OCI-LY3 (cell line): ENCODE data around the gene ANKRD10.

Source experiments
- H2AFZ ChIP-seq: fragments of 200-600, 300-600 bp; shearing (Covaris generic); 2 replicates; pipeline ENCODE4 v1.6.0; 2014; ENCODE audit warnings: antibody characterized with exemption, low read depth, low read length
- H3K27ac ChIP-seq: fragments of 200-600, 300-600 bp; sonication (generic); 2 replicates; pipeline ENCODE4 v1.5.1; 2014; ENCODE audit warnings: mild to moderate bottlenecking, low read length, moderate library complexity, mixed read lengths
- H3K27me3 ChIP-seq: fragments of 200-600, 300-600 bp; sonication (generic); 2 replicates; pipeline ENCODE4 v1.6.1; 2014; ENCODE audit warnings: low read depth, low read length, mixed read lengths
- H3K36me3 ChIP-seq: fragments of 200-600, 300-600 bp; sonication (generic); replicated peaks from 2 replicates; pipeline ENCODE3; 2014; ENCODE audit warnings: low read depth, low read length, mixed read lengths
- H3K4me1 ChIP-seq: fragments of 300-600, 200-600 bp; sonication (generic); 2 replicates; pipeline ENCODE4 v1.6.1; 2014; ENCODE audit warnings: low read length, mixed read lengths
- H3K4me2 ChIP-seq: fragments of 200-600, 300-600 bp; sonication (generic); 2 replicates; pipeline ENCODE4 v1.6.1; 2014; ENCODE audit warnings: low read length, mixed read lengths
- H3K4me3 ChIP-seq: fragments of 300-600, 200-600 bp; sonication (generic); 2 replicates; pipeline ENCODE4 v1.5.1; 2014; ENCODE audit warnings: antibody characterized with exemption, mild to moderate bottlenecking, low read length, moderate library complexity
- H3K79me2 ChIP-seq: fragments of 300-600, 200-600 bp; shearing (Covaris generic); 2 replicates; pipeline ENCODE4 v1.6.1; 2014; ENCODE audit warnings: mild to moderate bottlenecking, low read length, mixed read lengths
- H3K9ac ChIP-seq: fragments of 300-600, 200-600 bp; shearing (Covaris generic); 2 replicates; pipeline ENCODE4 v1.6.0; 2014; ENCODE audit warnings: mild to moderate bottlenecking, low read length, moderate library complexity
- H3K9me3 ChIP-seq: fragments of 200-600, 300-600 bp; shearing (Covaris generic); 2 replicates; pipeline ENCODE4 v1.6.1; 2014; ENCODE audit warnings: low read length, mixed read lengths; ENCODE audit not compliant: insufficient read depth
- H4K20me1 ChIP-seq: fragments of 200-600, 300-600 bp; sonication (generic); 2 replicates; pipeline ENCODE4 v1.6.1; 2016; ENCODE audit warnings: low read length, mixed read lengths; ENCODE audit not compliant: insufficient read depth
- EZH2phosphoT487 ChIP-seq: fragments of 200-600 bp; shearing (Covaris generic); IDR thresholded peaks from 2 replicates; pipeline ENCODE4 v1.6.1; 2018; ENCODE audit warnings: antibody characterized with exemption, mixed run types, low read depth
- TF ChIP-seq, protein P1 (sequence below): fragments of 200-600, 300-600 bp; sonication (generic); IDR thresholded peaks from 2 replicates; pipeline ENCODE4 v1.5.1; 2014; ENCODE audit warnings: antibody characterized with exemption, low read length, low read depth

The ANKRD10 gene

DNA sequence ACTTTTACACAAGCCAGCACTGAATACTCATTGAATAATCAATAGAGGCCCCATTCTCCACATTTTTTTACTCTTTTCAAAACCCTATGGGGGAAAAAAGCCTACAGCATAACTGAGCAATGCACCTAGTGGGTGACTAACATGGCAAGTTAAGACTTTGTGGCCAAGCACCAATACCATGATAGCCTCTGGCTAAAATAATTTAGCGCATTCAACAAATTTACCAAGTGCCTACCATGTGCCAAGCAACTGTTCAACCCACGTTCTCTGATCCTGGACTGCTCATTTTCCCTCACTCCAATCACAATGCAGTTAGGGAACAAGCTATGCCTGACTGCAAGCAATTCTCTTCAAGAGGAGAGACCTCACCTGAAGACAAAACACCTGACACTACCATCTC, 3.0 kb downstream of the ANKRD10 start:
- Histone ChIP-seq H3K9me3 (no peaks in the 10 kb centered on the region), H2AFZ (no peak overlapping the region), H3K27ac (no peak overlapping the region), H3K4me1 (peaks cover 29% of the 10 kb centered on the region), H3K27me3 (no peaks in the 10 kb centered on the region), H4K20me1 (peaks cover 71% of the 10 kb centered on the region), H3K4me2 (peak overlapping the region; percentile 91), H3K9ac (0 out of 2 replicates have a peak overlapping the region, but pooled peaks have one; percentile 93), H3K79me2 (peaks cover 93% of the 10 kb centered on the region), H3K4me3 (peak overlapping the region; percentile 87; the same call in 1 of the 2 replicates), H3K36me3 (peaks cover 50% of the 10 kb centered on the region)
- TF ChIP-seq, protein P1, sequence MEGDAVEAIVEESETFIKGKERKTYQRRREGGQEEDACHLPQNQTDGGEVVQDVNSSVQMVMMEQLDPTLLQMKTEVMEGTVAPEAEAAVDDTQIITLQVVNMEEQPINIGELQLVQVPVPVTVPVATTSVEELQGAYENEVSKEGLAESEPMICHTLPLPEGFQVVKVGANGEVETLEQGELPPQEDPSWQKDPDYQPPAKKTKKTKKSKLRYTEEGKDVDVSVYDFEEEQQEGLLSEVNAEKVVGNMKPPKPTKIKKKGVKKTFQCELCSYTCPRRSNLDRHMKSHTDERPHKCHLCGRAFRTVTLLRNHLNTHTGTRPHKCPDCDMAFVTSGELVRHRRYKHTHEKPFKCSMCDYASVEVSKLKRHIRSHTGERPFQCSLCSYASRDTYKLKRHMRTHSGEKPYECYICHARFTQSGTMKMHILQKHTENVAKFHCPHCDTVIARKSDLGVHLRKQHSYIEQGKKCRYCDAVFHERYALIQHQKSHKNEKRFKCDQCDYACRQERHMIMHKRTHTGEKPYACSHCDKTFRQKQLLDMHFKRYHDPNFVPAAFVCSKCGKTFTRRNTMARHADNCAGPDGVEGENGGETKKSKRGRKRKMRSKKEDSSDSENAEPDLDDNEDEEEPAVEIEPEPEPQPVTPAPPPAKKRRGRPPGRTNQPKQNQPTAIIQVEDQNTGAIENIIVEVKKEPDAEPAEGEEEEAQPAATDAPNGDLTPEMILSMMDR, result no peak
- no peak for TF ChIP-seq EZH2phosphoT487

DNA sequence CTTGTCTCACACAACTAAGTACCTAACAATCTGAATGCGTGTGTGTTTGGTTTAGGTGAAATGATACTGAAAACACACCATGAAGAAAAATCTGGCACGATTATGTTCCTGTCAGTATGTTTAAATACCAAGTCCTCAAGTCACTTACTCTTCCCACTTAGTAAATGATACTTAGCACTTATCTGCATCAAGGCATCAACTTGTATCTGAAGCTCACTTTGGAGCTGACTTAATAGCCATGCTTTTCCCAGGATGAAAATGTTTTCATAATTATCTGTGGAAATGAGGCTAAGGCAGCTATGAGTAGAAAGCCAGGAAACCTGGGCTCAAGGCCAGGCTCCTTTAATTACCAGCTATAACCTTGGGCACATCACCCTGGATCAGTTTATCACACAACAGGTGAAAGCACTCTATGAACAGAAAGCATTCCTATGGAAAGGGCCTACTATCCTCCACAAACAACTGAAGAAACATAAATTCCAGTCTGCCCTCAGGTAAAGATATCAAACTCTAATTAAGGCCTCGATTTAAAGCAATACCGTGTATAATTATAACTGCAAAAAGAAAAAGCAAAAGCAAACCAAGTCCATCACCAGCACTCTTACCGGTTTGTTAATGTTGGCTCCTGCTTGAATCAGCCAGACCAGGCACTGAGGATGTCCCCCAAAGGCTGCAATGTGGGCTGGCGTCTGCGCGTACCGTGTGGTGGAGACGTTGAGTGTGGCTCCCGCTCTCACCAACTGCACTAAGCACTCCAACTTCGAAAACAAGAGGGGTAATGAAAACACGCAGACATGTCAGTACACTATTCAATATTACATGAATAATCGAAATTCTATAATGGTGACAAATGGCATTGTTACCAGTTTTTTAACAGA, 4.6 kb downstream of the ANKRD10 start:
- H3K9me3 ChIP-seq, result no peaks in the 10 kb centered on the region
- peaks cover 63% of the 10 kb centered on the region for H3K36me3 ChIP-seq
- no peak overlapping the region for H3K9ac ChIP-seq
- H2AFZ ChIP-seq, result no peak overlapping the region
- TF ChIP-seq EZH2phosphoT487, result no peak
- TF ChIP-seq, protein P1, result no peak
- no peak overlapping the region for H3K4me2 ChIP-seq
- peaks cover 96% of the 10 kb centered on the region for H3K79me2 ChIP-seq
- no peak overlapping the region for H3K27ac ChIP-seq
- H3K4me3 ChIP-seq, result no peak overlapping the region
- H3K4me1 ChIP-seq, result peaks cover 22% of the 10 kb centered on the region
- no peaks in the 10 kb centered on the region for H3K27me3 ChIP-seq
- H4K20me1 ChIP-seq, result peaks cover 87% of the 10 kb centered on the region

DNA sequence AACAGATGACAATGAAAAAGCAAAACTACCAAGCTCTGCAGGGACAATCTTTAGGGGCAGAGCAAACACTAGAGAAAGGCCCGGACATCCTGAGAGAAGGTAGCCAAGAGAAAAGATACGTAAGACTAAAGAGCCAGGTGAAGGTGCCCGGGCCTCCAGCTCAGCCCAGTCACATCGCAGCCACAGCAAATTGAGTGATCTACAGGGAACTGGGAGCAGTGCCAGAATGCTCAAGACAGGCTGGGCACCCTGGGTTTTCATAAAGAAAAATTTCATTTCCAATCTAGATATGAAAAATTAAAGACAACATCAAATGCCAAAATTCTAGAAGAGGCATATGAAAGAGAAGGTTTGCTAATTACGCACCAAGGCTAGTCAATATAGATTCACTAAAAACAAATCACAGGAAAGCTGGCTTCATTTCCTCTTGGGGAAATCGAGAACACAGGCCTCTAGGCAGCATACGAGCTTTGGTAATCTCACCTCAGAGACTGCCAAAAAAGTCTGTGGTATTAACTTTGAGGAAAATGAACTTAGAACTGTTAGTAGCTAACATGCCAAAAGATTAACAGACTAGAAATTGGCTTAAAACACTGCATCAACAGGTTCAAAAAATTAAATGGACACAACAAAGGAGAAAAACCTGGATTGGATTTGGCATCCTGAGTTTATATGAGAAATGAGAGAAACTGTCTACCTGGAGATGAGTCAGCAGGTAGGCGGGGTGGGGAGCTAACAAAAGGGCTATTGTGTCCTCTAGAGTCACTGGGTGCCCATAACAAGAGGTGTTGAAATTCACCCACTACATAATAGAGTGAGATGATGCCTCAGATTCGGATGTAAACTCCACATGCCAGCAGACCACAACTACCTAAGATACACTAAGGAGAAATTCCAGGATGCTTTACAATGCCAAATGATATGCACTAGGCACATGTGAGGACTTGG, 6.6 kb downstream of the ANKRD10 start:
- H2AFZ ChIP-seq, result no peak overlapping the region
- no peak overlapping the region for H3K9ac ChIP-seq
- no peaks in the 10 kb centered on the region for H3K27me3 ChIP-seq
- H4K20me1 ChIP-seq, result peaks cover 94% of the 10 kb centered on the region
- no peak overlapping the region for H3K4me3 ChIP-seq
- H3K4me1 ChIP-seq, result peaks cover 22% of the 10 kb centered on the region
- peaks cover 100% of the 10 kb centered on the region for H3K79me2 ChIP-seq
- no peak overlapping the region for H3K4me2 ChIP-seq
- H3K36me3 ChIP-seq, result peaks cover 78% of the 10 kb centered on the region
- H3K27ac ChIP-seq, result no peak overlapping the region
- TF ChIP-seq EZH2phosphoT487, result no peak
- TF ChIP-seq, protein P1, result no peak
- no peaks in the 10 kb centered on the region for H3K9me3 ChIP-seq

DNA sequence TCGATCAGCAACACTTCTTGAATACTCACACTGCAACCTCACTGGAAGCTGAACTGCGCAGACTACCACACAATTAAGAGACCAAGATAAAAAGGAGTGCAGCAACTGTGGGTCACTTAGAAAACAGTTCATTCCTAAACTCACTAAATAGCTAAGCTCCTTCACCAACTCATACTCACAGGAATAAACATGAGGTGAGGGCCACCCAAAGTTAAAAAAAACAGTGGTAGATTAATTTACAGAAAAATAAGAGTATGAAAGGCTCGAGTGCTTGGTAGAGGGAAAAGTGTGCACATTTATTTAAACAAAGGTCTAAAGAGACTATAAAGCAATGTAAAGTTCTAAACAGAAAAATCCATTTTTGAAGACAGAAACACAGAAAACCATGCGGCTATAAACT, 7.6 kb downstream of the ANKRD10 start:
- Histone ChIP-seq H3K27ac (no peak overlapping the region), H3K79me2 (peaks cover 100% of the 10 kb centered on the region), H3K4me1 (peaks cover 12% of the 10 kb centered on the region), H4K20me1 (peaks cover 93% of the 10 kb centered on the region), H3K27me3 (no peaks in the 10 kb centered on the region), H2AFZ (no peak overlapping the region), H3K4me2 (no peak overlapping the region), H3K36me3 (peaks cover 81% of the 10 kb centered on the region), H3K9ac (no peak overlapping the region), H3K4me3 (no peak overlapping the region), H3K9me3 (no peaks in the 10 kb centered on the region)
- no peak for TF ChIP-seq EZH2phosphoT487
